ENCODE data around the gene ACTR10. TPM values are rescaled to one million over a fixed set of nuclear protein-coding genes. Genes with fewer than 3 reads are reported as not detected.

Gene ACTR10
- total RNA-seq, 2 experiments from 2014 or later: 30.3 to 36.5 TPM

DNA sequence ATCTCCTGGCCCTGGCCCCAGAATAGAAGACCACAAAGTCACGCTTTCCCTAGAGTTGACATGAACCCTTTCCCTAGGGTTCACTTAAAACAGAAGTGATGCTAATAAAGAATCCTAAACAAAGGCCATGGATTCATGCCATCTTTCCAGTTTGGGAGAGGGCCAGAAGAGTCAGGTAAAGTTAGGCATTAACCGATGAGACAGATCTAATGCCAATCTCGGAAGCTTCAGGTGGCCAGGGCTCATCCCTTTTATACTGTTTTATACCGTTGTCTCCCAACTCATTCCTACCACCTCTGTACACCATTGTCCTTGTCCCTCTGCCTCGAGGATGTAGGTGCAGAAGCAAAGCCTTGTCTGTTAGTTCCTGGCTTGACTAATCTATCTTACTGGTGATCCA lies 22.8 kb upstream of the ACTR10 start:
- H3K9me3 Mint-ChIP-seq: no peaks in the 10 kb centered on the region
- H3K27ac Mint-ChIP-seq: no peak overlapping the region
- H3K4me1 Mint-ChIP-seq (ENCODE audit: low read depth): no peaks in the 10 kb centered on the region
- CTCF ChIA-PET: interaction anchor here (1.6 kb wide), 1 partner anchor 69 kb away, joined by 3 read pairs; no protein-coding TSS in a partner anchor
- intact Hi-C loops (cut with micrococcal nuclease): no loop called here
- no peak overlapping the region for H3K4me3 Mint-ChIP-seq
- ATAC-seq: no peak
- no peak for DNase-seq
- no peaks in the 10 kb centered on the region for H3K36me3 Mint-ChIP-seq (ENCODE audit: low read depth)
- POLR2A ChIA-PET: interaction anchor here (1.5 kb wide), 1 partner anchor 23 kb away, joined by 3 read pairs; the partner anchor contains the start of gene ACTR10
- H3K27me3 Mint-ChIP-seq: peaks cover 6% of the 10 kb centered on the region
- no peak for TF ChIP-seq CTCF (IDR thresholded peaks at IDR 0.05)

DNA sequence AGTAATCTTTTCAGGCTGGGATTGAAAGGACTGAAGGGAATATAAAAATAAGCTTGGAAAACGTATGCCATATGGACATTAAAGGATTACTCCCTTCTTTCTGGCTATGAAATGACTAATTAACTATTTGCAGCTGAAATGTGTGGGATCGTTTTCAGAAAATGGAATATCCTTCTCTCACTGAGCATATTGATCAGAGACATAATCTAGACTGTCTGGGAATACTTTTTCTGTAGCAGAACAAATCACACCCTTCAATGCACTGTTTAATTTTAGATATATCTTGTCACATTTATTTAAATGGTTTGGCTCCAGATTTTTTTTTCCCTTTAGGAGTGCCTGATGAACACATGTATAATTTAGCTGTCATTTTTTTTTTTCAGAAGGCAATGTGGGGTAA lies 10.8 kb upstream of the ACTR10 start:
- TF ChIP-seq CTCF (IDR thresholded peaks at IDR 0.05): no peak

DNA sequence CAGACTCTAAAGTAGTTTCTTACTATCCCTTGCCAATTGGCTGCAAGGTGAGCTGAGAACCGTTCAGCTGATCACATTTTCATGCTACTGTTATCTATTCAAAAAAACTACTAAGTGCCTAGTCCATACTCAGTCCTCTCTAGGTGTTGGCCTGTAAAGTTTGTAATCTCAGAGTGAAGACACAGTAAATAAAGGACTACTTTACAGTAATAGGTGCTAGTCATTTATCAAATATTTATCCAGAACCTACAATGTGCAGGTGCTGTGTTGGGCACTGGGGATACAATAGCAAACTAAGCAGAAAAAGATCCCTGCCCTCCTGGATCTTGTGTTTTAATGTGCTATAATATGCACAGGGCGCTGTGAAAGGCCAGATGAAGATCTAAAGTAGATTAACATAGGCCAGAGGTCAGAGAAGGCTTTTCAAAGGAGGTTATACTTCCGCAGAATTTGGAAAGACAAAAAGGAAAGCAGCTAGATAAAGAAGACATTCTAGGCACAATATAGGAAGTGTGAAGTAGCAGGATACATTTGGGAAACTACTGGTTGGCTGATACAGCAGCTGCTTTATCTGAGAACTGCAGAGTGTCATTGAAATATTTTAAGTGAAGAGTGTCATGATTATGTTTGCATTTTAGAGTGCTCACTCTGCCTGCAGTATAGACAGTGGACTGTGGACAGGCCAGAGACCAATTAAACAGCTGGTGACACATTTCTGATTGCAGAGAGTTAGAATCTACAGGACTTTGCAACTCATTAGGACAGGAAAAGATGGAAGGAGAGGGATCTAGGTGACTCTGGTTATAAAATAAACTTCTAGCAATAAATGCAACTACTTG lies 8.0 kb upstream of the ACTR10 start:
- Mint-ChIP-seq H3K4me3 (no peak overlapping the region), H3K36me3 (ENCODE audit: low read depth) (no peaks in the 10 kb centered on the region), H3K27me3 (peaks cover 3% of the 10 kb centered on the region), H3K4me1 (ENCODE audit: low read depth) (peaks cover 3% of the 10 kb centered on the region), H3K27ac (no peak overlapping the region), H3K9me3 (no peaks in the 10 kb centered on the region)
- POLR2A ChIA-PET: no interaction called here
- ATAC-seq: no peak
- intact Hi-C loops (cut with micrococcal nuclease): no loop called here
- CTCF ChIA-PET: interaction anchor here (1.2 to 1.5 kb wide), 3 partner anchors 17 to 25 kb away, joined by 3 to 5 read pairs (median 4); no protein-coding TSS in a partner anchor
- TF ChIP-seq CTCF (IDR thresholded peaks at IDR 0.05): no peak
- no peak for DNase-seq

More for the DNA sequence above, 10.8 kb upstream of the ACTR10 start:
- ChIA-PET POLR2A (no interaction called here), CTCF (interaction anchor here (1.1 kb wide), 1 partner anchor 22 kb away, joined by 4 read pairs; no protein-coding TSS in a partner anchor)
- peaks cover 9% of the 10 kb centered on the region for H3K27me3 Mint-ChIP-seq
- no peak for DNase-seq
- H3K4me1 Mint-ChIP-seq (ENCODE audit: low read depth): no peaks in the 10 kb centered on the region
- H3K4me3 Mint-ChIP-seq: no peak overlapping the region
- ATAC-seq: no peak
- H3K27ac Mint-ChIP-seq: no peak overlapping the region
- intact Hi-C loops (cut with micrococcal nuclease): no loop called here
- no peaks in the 10 kb centered on the region for H3K9me3 Mint-ChIP-seq
- H3K36me3 Mint-ChIP-seq (ENCODE audit: low read depth): no peaks in the 10 kb centered on the region

DNA sequence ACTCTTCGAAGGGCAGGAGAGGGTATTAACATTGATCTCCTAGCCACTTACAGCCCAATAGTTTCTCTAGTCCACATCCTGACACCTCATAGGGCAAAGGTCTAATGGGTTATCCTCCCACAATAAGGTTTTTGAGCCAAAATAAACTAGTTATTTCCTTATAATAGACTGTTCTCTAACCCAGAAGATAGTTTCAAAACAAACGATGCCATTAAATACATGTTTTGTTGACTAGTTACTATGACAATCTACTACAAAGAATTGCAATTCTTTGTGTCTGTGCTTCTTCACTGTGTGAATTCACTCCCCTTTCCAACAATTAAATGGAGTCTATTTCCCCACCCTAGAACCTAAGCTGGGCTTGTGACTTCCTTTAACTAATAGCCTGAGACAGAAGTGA lies 6.4 kb upstream of the ACTR10 start:
- DNase-seq: no peak
- intact Hi-C loops (cut with micrococcal nuclease): no loop called here

More for the DNA sequence above, 6.4 kb upstream of the ACTR10 start:
- no peak for TF ChIP-seq CTCF (IDR thresholded peaks at IDR 0.05)
- Mint-ChIP-seq H3K27me3 (no peaks in the 10 kb centered on the region), H3K4me1 (ENCODE audit: low read depth) (peaks cover 11% of the 10 kb centered on the region), H3K27ac (no peak overlapping the region), H3K4me3 (no peak overlapping the region), H3K36me3 (ENCODE audit: low read depth) (no peaks in the 10 kb centered on the region), H3K9me3 (no peaks in the 10 kb centered on the region)
- CTCF ChIA-PET: interaction anchor here (1.5 kb wide), 2 partner anchors 19 to 27 kb away, joined by 3 to 5 read pairs; no protein-coding TSS in a partner anchor
- no peak for ATAC-seq
- POLR2A ChIA-PET: no interaction called here

Measured in activated CD8-positive, alpha-beta T cell treated with anti-CD3 and anti-CD28 coated beads for 36 hours (primary cell).